ENCODE results near the gene UROC1. TPM values are rescaled to one million over a fixed set of nuclear protein-coding genes. Genes with fewer than 3 reads are reported as not detected.

Gene UROC1
- total and polyA plus RNA-seq, 2 experiments from 2014 or later = not detected

DNA sequence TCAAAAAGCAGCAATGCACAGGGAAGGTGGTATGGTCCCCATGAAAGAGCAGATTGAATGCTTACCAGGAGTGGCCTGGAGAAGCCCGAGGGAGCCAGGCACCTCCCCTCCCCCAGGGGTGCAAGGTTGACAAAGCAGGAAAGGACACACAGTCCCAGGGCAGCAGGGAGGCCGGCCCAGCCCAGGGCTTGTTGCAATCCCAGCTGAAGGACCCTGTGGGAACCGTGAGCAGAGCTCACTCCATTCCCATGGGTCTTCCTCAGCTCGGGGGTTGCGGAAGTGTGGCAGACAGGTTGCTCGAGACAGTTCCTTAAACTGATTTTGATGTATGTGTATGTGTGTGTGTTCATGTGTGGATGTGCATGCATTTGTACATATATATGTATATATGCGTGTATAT is 15.8 kb downstream of the UROC1 start:
- ATAC-seq (peak; percentile 43), DNase-seq (ENCODE audit: low spot score) (no peak)
- Mint-ChIP-seq H3K4me3 (no peak overlapping the region), H3K36me3 (ENCODE audit: low read depth) (no peaks in the 10 kb centered on the region), H3K4me1 (peaks cover 17% of the 10 kb centered on the region), H3K27ac (no peak overlapping the region), H3K9me3 (no peaks in the 10 kb centered on the region), H3K27me3 (ENCODE audit: insufficient read depth, low read depth, poor library complexity) (peaks cover 9% of the 10 kb centered on the region)
- Histone ChIP-seq H3K4me3 (no peak overlapping the region), H3K9me2 (ENCODE audit: insufficient read depth) (0 out of 2 replicates have a peak, but pooled peaks cover 4% of the 10 kb centered on the region), H4K20me1 (replicated peaks; ENCODE audit: insufficient read depth) (no peaks in the 10 kb centered on the region), H3K4me1 (ENCODE audit: insufficient read depth) (peaks cover 8% of the 10 kb centered on the region; the same call in 1 of the 2 replicates), H3K79me2 (replicated peaks; ENCODE audit: insufficient read depth) (no peaks in the 10 kb centered on the region), H3K36me3 (ENCODE audit: insufficient read depth) (no peaks in the 10 kb centered on the region), H3K27ac (ENCODE audit: low read depth) (no peak overlapping the region), H2AFZ (no peak overlapping the region), H3K27me3 (ENCODE audit: insufficient read depth) (no peaks in the 10 kb centered on the region), H3K4me2 (no peak overlapping the region), H3F3A (replicated peaks; ENCODE audit: low read depth) (peaks cover 13% of the 10 kb centered on the region)
- TF ChIP-seq POLR2AphosphoS5 (IDR thresholded peaks at IDR 0.05; ENCODE audit: low read depth) (no peak), EZH2phosphoT487 (IDR thresholded peaks at IDR 0.05; ENCODE audit: unreplicated experiment) (no peak), NANOG (IDR thresholded peaks at IDR 0.05; ENCODE audit: borderline replicate concordance) (no peak), JUNB (IDR thresholded peaks at IDR 0.05; ENCODE audit: unreplicated experiment) (no peak), EZH2 (IDR thresholded peaks at IDR 0.05; ENCODE audit: low read depth, unreplicated experiment) (no peak), CTCF (conservative IDR thresholded peaks at IDR 0.05; ENCODE audit: low read depth in 2 of 2) (no peak), CREB1 (CRISPR knock-in tag; IDR thresholded peaks at IDR 0.05; ENCODE audit: low read depth) (no peak)

DNA sequence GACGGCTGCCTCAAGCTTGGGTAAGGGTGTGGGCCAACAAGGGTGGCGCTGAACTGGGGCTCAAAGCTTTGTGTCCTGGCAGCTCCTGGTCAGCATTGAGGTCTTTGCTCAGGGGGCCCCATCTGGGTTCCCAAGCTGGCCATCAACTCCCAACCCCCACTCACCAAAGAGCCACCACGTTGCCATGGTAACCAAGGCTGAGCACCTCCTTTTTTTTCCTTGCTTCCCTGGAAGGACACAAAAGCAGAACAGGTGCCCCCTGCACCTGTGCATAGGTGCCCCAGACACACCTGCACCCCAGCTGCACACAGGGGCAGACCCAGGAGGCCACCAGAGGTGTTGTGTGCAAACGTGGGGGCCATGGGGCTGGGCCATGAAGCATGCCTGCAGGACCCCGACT is 16.5 kb downstream of the UROC1 start:
- H3K9me2 ChIP-seq (ENCODE audit: insufficient read depth) = 0 out of 2 replicates have a peak, but pooled peaks cover 4% of the 10 kb centered on the region
- no peak overlapping the region for H3K4me3 ChIP-seq
- H3F3A ChIP-seq (replicated peaks; ENCODE audit: low read depth) = peaks cover 13% of the 10 kb centered on the region
- H3K27me3 ChIP-seq (ENCODE audit: insufficient read depth) = no peaks in the 10 kb centered on the region
- DNase-seq (ENCODE audit: low spot score) (no peak), ATAC-seq (no peak)
- H3K9me3 Mint-ChIP-seq = no peaks in the 10 kb centered on the region
- no peak overlapping the region for H3K27ac ChIP-seq (ENCODE audit: low read depth)
- no peak overlapping the region for H2AFZ ChIP-seq
- H3K4me2 ChIP-seq = no peak overlapping the region
- no peak overlapping the region for H3K27ac Mint-ChIP-seq
- H3K4me1 Mint-ChIP-seq = peaks cover 17% of the 10 kb centered on the region
- no peaks in the 10 kb centered on the region for H3K36me3 Mint-ChIP-seq (ENCODE audit: low read depth)
- peaks cover 12% of the 10 kb centered on the region for H3K27me3 Mint-ChIP-seq (ENCODE audit: insufficient read depth, low read depth, poor library complexity)
- H3K79me2 ChIP-seq (replicated peaks; ENCODE audit: insufficient read depth) = no peaks in the 10 kb centered on the region
- H3K4me1 ChIP-seq (ENCODE audit: insufficient read depth) = peaks cover 8% of the 10 kb centered on the region; the same call in 1 of the 2 replicates
- H3K4me3 Mint-ChIP-seq = no peak overlapping the region
- no peaks in the 10 kb centered on the region for H3K36me3 ChIP-seq (ENCODE audit: insufficient read depth)
- no peaks in the 10 kb centered on the region for H4K20me1 ChIP-seq (replicated peaks; ENCODE audit: insufficient read depth)
- TF ChIP-seq, protein P1, sequence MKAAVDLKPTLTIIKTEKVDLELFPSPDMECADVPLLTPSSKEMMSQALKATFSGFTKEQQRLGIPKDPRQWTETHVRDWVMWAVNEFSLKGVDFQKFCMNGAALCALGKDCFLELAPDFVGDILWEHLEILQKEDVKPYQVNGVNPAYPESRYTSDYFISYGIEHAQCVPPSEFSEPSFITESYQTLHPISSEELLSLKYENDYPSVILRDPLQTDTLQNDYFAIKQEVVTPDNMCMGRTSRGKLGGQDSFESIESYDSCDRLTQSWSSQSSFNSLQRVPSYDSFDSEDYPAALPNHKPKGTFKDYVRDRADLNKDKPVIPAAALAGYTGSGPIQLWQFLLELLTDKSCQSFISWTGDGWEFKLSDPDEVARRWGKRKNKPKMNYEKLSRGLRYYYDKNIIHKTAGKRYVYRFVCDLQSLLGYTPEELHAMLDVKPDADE (IDR thresholded peaks at IDR 0.05) = no peak
- no peak for TF ChIP-seq ZNF331 (CRISPR knock-in tag; IDR thresholded peaks at IDR 0.05; ENCODE audit: low read depth)
- TF ChIP-seq, protein P2, sequence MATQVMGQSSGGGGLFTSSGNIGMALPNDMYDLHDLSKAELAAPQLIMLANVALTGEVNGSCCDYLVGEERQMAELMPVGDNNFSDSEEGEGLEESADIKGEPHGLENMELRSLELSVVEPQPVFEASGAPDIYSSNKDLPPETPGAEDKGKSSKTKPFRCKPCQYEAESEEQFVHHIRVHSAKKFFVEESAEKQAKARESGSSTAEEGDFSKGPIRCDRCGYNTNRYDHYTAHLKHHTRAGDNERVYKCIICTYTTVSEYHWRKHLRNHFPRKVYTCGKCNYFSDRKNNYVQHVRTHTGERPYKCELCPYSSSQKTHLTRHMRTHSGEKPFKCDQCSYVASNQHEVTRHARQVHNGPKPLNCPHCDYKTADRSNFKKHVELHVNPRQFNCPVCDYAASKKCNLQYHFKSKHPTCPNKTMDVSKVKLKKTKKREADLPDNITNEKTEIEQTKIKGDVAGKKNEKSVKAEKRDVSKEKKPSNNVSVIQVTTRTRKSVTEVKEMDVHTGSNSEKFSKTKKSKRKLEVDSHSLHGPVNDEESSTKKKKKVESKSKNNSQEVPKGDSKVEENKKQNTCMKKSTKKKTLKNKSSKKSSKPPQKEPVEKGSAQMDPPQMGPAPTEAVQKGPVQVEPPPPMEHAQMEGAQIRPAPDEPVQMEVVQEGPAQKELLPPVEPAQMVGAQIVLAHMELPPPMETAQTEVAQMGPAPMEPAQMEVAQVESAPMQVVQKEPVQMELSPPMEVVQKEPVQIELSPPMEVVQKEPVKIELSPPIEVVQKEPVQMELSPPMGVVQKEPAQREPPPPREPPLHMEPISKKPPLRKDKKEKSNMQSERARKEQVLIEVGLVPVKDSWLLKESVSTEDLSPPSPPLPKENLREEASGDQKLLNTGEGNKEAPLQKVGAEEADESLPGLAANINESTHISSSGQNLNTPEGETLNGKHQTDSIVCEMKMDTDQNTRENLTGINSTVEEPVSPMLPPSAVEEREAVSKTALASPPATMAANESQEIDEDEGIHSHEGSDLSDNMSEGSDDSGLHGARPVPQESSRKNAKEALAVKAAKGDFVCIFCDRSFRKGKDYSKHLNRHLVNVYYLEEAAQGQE (IDR thresholded peaks at IDR 0.05; ENCODE audit: unreplicated experiment) = no peak
- no peak for TF ChIP-seq JUNB (IDR thresholded peaks at IDR 0.05; ENCODE audit: unreplicated experiment)
